Stomach (tissue), 4 donors: ENCODE data around the gene RNPEPL1.

Experiments
- EP300 ChIP-seq: sonication (generic); formaldehyde crosslinking; IDR thresholded peaks from one replicate; pipeline ENCODE4 v1.6.1; 2017; ENCODE audit warnings: antibody characterized with exemption
- POLR2AphosphoS5 ChIP-seq, 3 donors: sonication (generic); formaldehyde crosslinking; IDR thresholded peaks; one replicate each; pipeline ENCODE4 v1.6.1; 2016; ENCODE audit warnings: antibody characterized with exemption in 3 of 3
- TF ChIP-seq, protein P1 (sequence below), 7 experiments: fragments of 450-650 bp in 4 of 7; fragments of 200-600 bp in 3 of 7; sonication (generic) in 3 of 7; IDR thresholded peaks; one replicate each; pipeline ENCODE4 v1.5.1; 2016 to 2019; ENCODE audit warnings: antibody characterized with exemption in 7 of 7, control low read depth in 2 of 7, mild to moderate bottlenecking in 1 of 7

DNA sequence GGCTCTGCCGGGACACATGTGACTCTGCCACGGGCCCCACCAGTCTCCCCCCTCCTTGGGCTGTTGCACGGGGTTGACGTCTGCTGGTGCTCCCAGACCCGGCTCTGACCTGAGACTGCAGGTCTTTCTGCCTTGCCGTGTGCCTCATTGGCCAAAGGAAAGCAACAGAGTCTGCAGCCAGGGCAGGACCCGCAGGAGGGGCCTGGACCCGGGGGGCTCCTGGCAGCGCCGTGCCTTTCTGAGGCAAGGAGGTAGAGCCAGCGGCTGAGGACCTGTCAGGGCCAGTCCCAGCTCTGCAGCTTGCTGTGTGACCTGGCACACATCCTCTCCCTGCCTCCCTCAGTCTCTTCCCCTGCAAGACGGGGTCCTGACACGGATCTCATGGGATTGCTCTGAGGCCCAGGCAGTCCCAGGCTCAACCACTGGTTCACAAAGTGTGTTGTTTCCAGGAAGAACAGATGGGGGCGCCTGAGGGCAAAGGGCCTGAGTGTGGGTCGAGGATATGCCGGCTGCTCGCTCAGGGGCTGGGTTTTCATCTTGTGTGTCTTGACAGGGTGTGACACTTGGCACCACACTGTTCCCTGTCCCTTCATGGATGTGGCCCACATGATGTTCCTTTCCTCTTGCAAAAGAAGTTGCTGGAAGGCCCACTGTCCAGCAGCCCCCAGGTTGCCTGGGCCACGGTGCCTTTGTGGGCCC is 27.2 kb downstream of the RNPEPL1 start:
- TF ChIP-seq, protein P1, sequence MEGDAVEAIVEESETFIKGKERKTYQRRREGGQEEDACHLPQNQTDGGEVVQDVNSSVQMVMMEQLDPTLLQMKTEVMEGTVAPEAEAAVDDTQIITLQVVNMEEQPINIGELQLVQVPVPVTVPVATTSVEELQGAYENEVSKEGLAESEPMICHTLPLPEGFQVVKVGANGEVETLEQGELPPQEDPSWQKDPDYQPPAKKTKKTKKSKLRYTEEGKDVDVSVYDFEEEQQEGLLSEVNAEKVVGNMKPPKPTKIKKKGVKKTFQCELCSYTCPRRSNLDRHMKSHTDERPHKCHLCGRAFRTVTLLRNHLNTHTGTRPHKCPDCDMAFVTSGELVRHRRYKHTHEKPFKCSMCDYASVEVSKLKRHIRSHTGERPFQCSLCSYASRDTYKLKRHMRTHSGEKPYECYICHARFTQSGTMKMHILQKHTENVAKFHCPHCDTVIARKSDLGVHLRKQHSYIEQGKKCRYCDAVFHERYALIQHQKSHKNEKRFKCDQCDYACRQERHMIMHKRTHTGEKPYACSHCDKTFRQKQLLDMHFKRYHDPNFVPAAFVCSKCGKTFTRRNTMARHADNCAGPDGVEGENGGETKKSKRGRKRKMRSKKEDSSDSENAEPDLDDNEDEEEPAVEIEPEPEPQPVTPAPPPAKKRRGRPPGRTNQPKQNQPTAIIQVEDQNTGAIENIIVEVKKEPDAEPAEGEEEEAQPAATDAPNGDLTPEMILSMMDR (IDR thresholded peaks at IDR 0.05): peak in 1 of 7 experiments; percentile 5
- TF ChIP-seq EP300 (no peak), POLR2AphosphoS5 (IDR thresholded peaks at IDR 0.05) (no peak)
